Heart right ventricle (tissue), 16 donors: Measurements from ENCODE around the gene DGKB. TPM values are rescaled to one million over a fixed set of nuclear protein-coding genes. Genes with fewer than 3 reads are reported as not detected.

Source experiments
- ATAC-seq, 8 donors: fragments of 200-7000 bp; cut with Tn5 transposase; one replicate each; pipeline ENCODE4 v1.9.1; 2020; ENCODE audit warnings: mild to moderate bottlenecking in 8 of 8, moderate library complexity in 8 of 8, moderate number of reproducible peaks in 1 of 8
- DNase-seq, 2 donors: peaks; one replicate each; pipeline ENCODE4 v3.0.0-alpha.2; 2020
- H3K27ac ChIP-seq, 10 donors: fragments of 200-600 bp; sonication (generic) in 2 of 10; one replicate each; pipeline versions ENCODE4 v1.5.0 to v1.8.0; 2020 to 2022; ENCODE audit warnings: mild to moderate bottlenecking in 3 of 10
- H3K27me3 ChIP-seq, 7 donors: fragments of 200-600 bp; one replicate each; pipeline ENCODE4 v1.8.0; 2021 to 2022; ENCODE audit warnings: mild to moderate bottlenecking in 2 of 7
- H3K36me3 ChIP-seq, 9 donors: fragments of 200-600 bp; sonication (generic) in 1 of 9; one replicate each; pipeline versions ENCODE4 v1.5.0 to v1.8.0; 2020 to 2022; ENCODE audit warnings: mild to moderate bottlenecking in 2 of 9
- H3K4me1 ChIP-seq, 9 donors: fragments of 200-600 bp; sonication (generic) in 1 of 9; one replicate each; pipeline versions ENCODE4 v1.5.0 to v1.8.0; 2020 to 2022; ENCODE audit warnings: mild to moderate bottlenecking in 4 of 9
- H3K4me3 ChIP-seq, 10 donors: fragments of 200-600 bp; sonication (generic) in 2 of 10; one replicate each; pipeline versions ENCODE4 v1.5.0 to v1.8.0; 2020 to 2022; ENCODE audit warnings: mild to moderate bottlenecking in 7 of 10, moderate library complexity in 2 of 10
- H3K9me3 ChIP-seq, 11 donors: fragments of 200-600 bp in 10 of 11; sonication (generic) in 2 of 11; one replicate each; pipeline versions ENCODE4 v1.5.0 to v1.8.0; 2013 to 2022; ENCODE audit warnings: mild to moderate bottlenecking in 2 of 11, control low read depth in 1 of 11, moderate library complexity in 1 of 11
- WGBS, 2 donors: extraction: QIAGEN DNeasy Blood & Tissue Kit; methylation state at CpG; one replicate each; pipeline ENCODE4 v1.1.7; 2013; ENCODE audit warnings: inconsistent platforms in 1 of 2; 5-methylcytosine and 5-hydroxymethylcytosine counted together
- intact Hi-C, 10 donors: fragments of 100-400 bp; cut with DNase I; formaldehyde crosslinking; loops; one replicate each; pipeline versions ENCODE4 v1.11.1 to v1.14.2; 2022
- polyA plus RNA-seq, 2 donors: library from polyadenylated mRNA; stranded (reverse); fragments of 200-250 nt; gene quantifications; one replicate each; pipeline ENCODE4 v1.2.3, GENCODE V29; 2013
- total RNA-seq, 10 donors: library from RNA; stranded (reverse); fragmentation: NEBNext Ultra II Directional in 3 of 10; extraction: Animal tissue kit (Norgen Biotek cat#: 25700) in 3 of 10; gene quantifications; one replicate each; pipeline versions ENCODE4 v1.2.1 to v1.2.4, GENCODE V29; 2021 to 2023
- TF ChIP-seq, protein P1 (sequence below), 9 donors: fragments of 200-600 bp; sonication (generic) in 2 of 9; IDR thresholded peaks; one replicate each; pipeline versions ENCODE4 v1.5.0 to v1.8.0; 2021 to 2022; ENCODE audit warnings: antibody characterized with exemption in 9 of 9, mild to moderate bottlenecking in 5 of 9, moderate library complexity in 1 of 9
- donor health status: Arrhythmogenic right ventricular cardiomyopathy.
- donor health status: ischemic (EF 13 %, LVEDD 7.1; RV severe dilation, severe dysfunction).
- donor health status: healthy with polysubstance abuse.
- donor health status: DM: no; HTN: yes; CAD: no.
- donor health status: DM: no; HTN: no; CAD: no.
- donor health status: ischemic (EF 25% LVEDD 6.9; RV normal size, moderate dysfunction).
- donor health status: ischemic (EF 25% LVEDD 5.7; RV mildly dilated, moderate dysfunction).
- donor health status: healthy.
- donor health status: DM: yes; HTN: yes; CAD: no.
- donor health status: Ischemic cardiomyopathy.
- donor health status: ischemic (EF 35%, LVEDD 5.7; RV mildly dilated, moderate dysfunction).
- donor health status: nonischemic (EF 11% LVEDD 7.7; RV severe dilation, severe dysfunction).
- donor health status: DM: yes; HTN: yes; CAD: no.
- donor health status: PGD.
- donor health status: ischemic (EF 29% LVEDD 5.4; RV normal size, mild dysfunction).
- donor health status: nonischemic (EF 23%, LVEDD 6.1; RV moderate dilation, normal function).

Gene DGKB
- total and polyA plus RNA-seq, 12 donors: under 0.01 to 1.2 (median 0.77) TPM

DNA sequence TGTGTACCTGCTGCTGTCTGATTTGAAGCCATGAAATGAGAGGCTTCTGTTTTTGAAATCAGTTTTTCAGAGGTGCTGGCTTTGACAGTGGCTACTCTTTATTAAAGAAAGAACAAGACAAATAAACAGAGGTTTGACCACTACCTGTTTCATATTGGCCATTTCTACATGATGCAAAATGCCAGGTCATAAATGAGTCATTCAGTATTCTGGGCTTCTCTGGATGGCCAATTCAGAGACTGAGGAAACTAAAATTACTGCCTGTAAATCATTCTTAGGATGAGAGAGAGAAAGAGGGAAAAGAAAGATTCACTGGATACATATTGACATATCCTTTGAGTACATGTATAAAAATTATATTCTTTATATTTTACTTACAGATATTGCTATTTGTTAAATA is 609.8 kb downstream of the DGKB start:
- ATAC-seq: no peak
- Histone ChIP-seq H3K27ac (no peak overlapping the region), H3K9me3 (peaks cover 0 to 7% (median 0%) of the 10 kb centered on the region in 11 donors), H3K27me3 (no peaks in the 10 kb centered on the region), H3K4me1 (peaks cover 0 to 9% (median 0%) of the 10 kb centered on the region in 9 donors), H3K4me3 (no peak overlapping the region), H3K36me3 (no peaks in the 10 kb centered on the region)
- no peak for DNase-seq
- TF ChIP-seq, protein P1, sequence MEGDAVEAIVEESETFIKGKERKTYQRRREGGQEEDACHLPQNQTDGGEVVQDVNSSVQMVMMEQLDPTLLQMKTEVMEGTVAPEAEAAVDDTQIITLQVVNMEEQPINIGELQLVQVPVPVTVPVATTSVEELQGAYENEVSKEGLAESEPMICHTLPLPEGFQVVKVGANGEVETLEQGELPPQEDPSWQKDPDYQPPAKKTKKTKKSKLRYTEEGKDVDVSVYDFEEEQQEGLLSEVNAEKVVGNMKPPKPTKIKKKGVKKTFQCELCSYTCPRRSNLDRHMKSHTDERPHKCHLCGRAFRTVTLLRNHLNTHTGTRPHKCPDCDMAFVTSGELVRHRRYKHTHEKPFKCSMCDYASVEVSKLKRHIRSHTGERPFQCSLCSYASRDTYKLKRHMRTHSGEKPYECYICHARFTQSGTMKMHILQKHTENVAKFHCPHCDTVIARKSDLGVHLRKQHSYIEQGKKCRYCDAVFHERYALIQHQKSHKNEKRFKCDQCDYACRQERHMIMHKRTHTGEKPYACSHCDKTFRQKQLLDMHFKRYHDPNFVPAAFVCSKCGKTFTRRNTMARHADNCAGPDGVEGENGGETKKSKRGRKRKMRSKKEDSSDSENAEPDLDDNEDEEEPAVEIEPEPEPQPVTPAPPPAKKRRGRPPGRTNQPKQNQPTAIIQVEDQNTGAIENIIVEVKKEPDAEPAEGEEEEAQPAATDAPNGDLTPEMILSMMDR (IDR thresholded peaks at IDR 0.05): no peak
- intact Hi-C loops: no loop called here

DNA sequence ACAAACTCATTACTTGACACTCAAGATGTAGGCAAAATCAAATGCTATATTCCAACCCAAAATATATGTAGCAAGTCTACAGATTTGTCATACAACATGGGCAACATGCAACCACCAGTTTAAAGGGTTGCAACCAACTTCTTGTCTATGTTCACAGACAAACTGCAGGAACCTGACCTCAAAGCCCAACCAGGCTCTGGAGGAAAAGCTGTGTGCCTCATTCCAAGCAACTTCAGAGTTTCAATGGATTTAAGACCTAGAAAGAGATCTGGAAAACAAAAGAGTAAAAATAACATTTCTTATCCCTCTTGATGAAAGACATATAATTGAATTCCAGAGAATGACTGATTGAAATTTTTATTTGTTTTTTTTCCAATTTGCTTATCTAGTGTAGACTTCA is 612.6 kb downstream of the DGKB start:
- DNase-seq (no peak), ATAC-seq (no peak)
- Histone ChIP-seq H3K4me1 (peaks cover 0 to 9% (median 0%) of the 10 kb centered on the region in 9 donors), H3K36me3 (no peaks in the 10 kb centered on the region), H3K27ac (no peak overlapping the region), H3K27me3 (no peaks in the 10 kb centered on the region), H3K9me3 (no peaks in the 10 kb centered on the region), H3K4me3 (no peak overlapping the region)
- TF ChIP-seq, protein P1 (IDR thresholded peaks at IDR 0.05): no peak
- intact Hi-C loops: no loop called here

DNA sequence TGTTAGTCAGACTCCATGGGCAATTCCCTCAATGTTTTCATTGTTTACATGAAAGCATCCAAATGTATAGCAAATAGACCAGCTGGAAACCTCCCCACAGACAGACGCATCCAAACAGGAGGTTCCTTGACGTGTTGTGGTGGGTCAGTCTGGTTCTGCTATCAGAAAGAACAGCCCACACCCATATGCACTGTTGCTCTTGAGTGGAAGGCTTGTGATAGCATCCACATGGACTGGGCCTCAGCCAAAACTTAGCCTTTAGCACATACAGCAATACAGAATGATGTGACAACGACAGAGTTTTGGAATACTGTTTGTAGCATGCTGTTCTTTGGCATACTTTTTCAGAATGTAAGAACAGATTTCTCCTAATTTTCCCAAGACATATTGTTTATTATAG is 613.9 kb downstream of the DGKB start:
- intact Hi-C loops: no loop called here
- WGBS, 2 donors: 18 to 23% methylated on average over 3 of the region's 3 CpGs
- H3K27ac ChIP-seq: no peak overlapping the region
- ATAC-seq (peak in 1 of 8 donors; percentile 61), DNase-seq (no peak)
- H3K27me3 ChIP-seq: no peaks in the 10 kb centered on the region
- H3K4me3 ChIP-seq: no peak overlapping the region
- no peaks in the 10 kb centered on the region for H3K36me3 ChIP-seq
- H3K9me3 ChIP-seq: no peaks in the 10 kb centered on the region
- TF ChIP-seq, protein P1 (IDR thresholded peaks at IDR 0.05): no peak
- peaks cover 0 to 9% (median 0%) of the 10 kb centered on the region in 9 donors for H3K4me1 ChIP-seq

DNA sequence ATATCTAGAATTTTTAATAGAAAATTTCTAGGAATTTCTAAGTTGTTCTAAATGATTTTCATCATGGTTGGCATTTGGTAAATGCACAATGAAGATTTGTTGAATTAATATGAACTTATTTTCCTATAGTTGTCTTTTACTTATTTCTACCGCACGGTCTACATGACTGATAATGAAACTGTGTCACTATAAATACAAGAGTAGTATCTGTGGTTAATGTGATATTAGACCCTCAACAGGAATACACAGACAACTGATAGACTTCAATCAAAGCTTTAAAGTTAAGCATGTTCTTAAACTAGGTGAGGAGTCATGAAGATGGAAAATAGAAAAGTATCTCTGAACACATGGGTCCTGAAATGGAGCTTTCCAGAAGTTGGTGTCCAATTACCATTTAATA is 615.2 kb downstream of the DGKB start:
- 84 to 89% methylated on average over 2 of the region's 2 CpGs for WGBS, 2 donors
- ATAC-seq: no peak
- no peak overlapping the region for H3K4me3 ChIP-seq
- no peaks in the 10 kb centered on the region for H3K36me3 ChIP-seq
- no peaks in the 10 kb centered on the region for H3K27me3 ChIP-seq
- H3K4me1 ChIP-seq: peaks cover 0 to 9% (median 0%) of the 10 kb centered on the region in 9 donors
- TF ChIP-seq, protein P1 (IDR thresholded peaks at IDR 0.05): no peak
- intact Hi-C loops: no loop called here
- no peak overlapping the region for H3K27ac ChIP-seq
- H3K9me3 ChIP-seq: no peaks in the 10 kb centered on the region
- no peak for DNase-seq
